Effector memory CD8-positive, alpha-beta T cell (primary cell): ENCODE measurements around the gene ACOT7.

Experiments
- ATAC-seq: fragments of 150-1000 bp; cut with Tn5 transposase; replicated peaks from 2 replicates; pipeline ENCODE4 v1.10.0; 2021; ENCODE audit warnings: mild to moderate bottlenecking, moderate library complexity
- DNase-seq, 3 experiments: peaks; one replicate each; pipeline ENCODE4 v3.0.0; 2021
- H3K27ac Mint-ChIP-seq, 2 donors: one replicate each; pipeline ENCODE4 v1.8.0; 2022; ENCODE audit warnings: mild to moderate bottlenecking in 2 of 2, mixed read lengths in 2 of 2, moderate library complexity in 2 of 2
- H3K27me3 Mint-ChIP-seq, 2 donors: one replicate each; pipeline ENCODE4 v1.8.0; 2022; ENCODE audit warnings: mixed read lengths in 2 of 2
- H3K36me3 Mint-ChIP-seq: one replicate; pipeline ENCODE4 v1.8.0; 2022; ENCODE audit warnings: mild to moderate bottlenecking, moderate library complexity, mixed read lengths; ENCODE audit not compliant: insufficient read depth
- H3K4me1 Mint-ChIP-seq, 2 donors: one replicate each; pipeline ENCODE4 v1.8.0; 2022; ENCODE audit warnings: low read depth in 2 of 2, mixed read lengths in 2 of 2
- H3K4me3 Mint-ChIP-seq, 2 donors: one replicate each; pipeline ENCODE4 v1.8.0; 2022; ENCODE audit warnings: mild to moderate bottlenecking in 2 of 2, mixed read lengths in 2 of 2, moderate library complexity in 2 of 2
- H3K9me3 Mint-ChIP-seq, 2 donors: one replicate each; pipeline ENCODE4 v1.8.0; 2022; ENCODE audit warnings: mixed read lengths in 2 of 2

Gene ACOT7

DNA sequence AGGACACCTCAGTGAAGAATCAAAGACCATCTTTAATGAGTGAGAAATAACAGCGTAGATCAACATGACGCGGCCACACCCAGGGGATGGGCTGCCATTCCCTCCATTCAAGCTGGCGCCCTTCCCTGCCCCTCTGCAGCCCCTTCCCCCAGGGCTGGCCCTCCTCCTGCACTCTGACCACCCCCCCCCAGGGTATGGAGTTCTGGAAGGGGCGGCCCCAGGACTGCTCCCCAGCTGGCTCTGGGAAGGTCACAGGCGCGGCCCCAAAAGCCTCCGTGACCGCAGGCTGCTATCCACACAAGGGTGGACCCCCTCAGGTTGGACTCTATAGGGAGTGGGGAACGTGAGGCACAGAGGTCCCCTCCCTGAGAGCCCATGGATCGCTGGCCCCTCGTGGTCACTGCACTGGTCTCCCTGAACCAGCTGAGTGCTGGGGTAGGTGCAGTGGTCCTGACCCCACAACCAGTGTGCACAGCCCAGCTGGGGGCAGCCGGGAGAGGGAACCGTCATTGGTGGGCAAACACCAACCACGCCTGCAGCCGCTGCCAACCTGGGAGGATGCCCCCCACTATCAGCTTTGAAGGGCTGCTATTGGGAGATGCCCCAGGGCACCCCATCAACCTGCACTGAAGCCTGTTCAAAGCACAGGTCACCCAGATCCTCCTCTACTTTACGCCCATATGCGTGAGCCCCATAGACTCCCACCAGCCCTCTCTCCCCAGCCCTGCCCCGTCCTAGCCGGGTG lies 116.6 kb downstream of the ACOT7 start:
- H3K27ac Mint-ChIP-seq: no peak overlapping the region
- DNase-seq (no peak), ATAC-seq (no peak)
- H3K36me3 Mint-ChIP-seq: no peaks in the 10 kb centered on the region
- H3K4me1 Mint-ChIP-seq: peaks cover 2 to 6% of the 10 kb centered on the region in 2 donors
- no peaks in the 10 kb centered on the region for H3K27me3 Mint-ChIP-seq
- H3K9me3 Mint-ChIP-seq: no peaks in the 10 kb centered on the region
- no peak overlapping the region for H3K4me3 Mint-ChIP-seq

DNA sequence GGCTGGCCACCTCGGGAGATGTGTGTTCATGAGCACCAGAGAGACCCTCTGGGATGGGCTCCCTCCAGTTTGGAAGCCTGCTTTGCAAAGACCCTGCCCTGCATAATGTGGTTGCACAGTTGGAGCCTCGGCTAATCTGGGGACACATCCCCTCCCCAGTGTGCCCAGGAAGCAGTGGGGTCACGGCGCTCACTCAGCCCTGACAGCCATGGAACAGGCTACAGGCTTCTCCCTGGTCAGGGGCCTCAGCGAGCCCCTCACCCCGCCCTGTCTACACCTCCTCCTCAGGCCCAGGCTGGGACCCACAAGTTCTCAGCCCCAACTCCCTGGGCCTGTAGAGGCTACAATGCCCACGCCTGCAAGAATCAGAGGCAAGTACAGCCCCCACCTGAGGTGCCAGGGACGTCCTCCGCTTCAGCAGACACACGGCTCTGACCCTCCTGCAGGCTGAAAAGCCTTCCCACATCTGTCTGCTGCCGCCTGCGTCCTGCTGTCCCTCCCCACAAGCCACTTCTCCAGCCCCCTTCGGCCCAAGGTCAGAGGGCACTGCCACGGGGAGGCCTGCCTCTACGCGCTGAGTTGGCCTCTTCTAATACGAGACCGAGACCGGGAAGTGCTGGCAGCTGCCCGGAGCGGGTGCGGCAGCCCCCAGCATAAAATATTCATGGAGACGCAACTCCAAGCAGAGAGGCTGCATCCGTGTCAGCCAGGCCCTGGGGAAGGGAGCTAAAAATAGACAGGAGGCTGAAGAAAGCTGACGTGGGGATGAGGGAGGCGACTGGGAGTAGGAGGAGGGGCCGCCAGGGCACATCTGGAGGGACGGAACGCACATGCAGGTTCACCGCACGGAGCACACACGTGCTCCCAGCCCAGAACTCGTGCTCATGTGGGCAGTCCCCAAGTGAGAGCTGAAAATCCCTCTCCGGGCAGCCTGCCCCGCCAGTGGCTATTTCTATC lies 117.5 kb downstream of the ACOT7 start:
- no peak overlapping the region for H3K27ac Mint-ChIP-seq
- H3K4me3 Mint-ChIP-seq: no peak overlapping the region
- peaks cover 2 to 6% of the 10 kb centered on the region in 2 donors for H3K4me1 Mint-ChIP-seq
- H3K36me3 Mint-ChIP-seq: no peaks in the 10 kb centered on the region
- no peak for DNase-seq
- no peaks in the 10 kb centered on the region for H3K27me3 Mint-ChIP-seq
- H3K9me3 Mint-ChIP-seq: no peaks in the 10 kb centered on the region
- no peak for ATAC-seq

DNA sequence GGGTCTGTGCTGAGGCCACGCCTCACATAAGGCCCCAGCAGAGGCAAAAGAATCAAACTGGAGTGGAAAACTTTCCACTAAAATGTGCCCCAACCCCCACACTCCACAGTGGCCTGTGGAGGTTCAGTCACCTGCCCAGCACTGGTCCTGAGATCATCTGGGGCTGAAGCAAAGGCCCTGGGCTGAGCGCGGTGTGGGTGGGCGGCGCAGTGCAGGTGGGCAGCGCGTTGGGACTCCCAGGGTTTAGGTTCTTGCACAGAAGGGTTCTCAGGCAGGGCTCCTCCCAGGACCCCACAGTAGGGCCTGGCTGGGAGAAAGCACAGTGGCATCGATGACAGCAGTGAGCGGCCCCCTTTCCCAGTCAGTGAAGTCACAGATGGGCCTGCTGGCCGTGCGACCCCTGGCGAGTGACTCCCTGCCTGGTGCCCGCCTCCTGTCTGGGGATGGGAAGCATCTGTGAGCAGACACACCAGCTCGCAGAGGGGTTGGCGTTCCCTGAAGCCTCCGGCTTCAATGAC lies 118.9 kb downstream of the ACOT7 start:
- no peak for ATAC-seq
- no peak overlapping the region for H3K27ac Mint-ChIP-seq
- no peak overlapping the region for H3K4me3 Mint-ChIP-seq
- DNase-seq: no peak
- H3K4me1 Mint-ChIP-seq: peaks cover 2 to 6% of the 10 kb centered on the region in 2 donors
- no peaks in the 10 kb centered on the region for H3K27me3 Mint-ChIP-seq
- H3K36me3 Mint-ChIP-seq: no peaks in the 10 kb centered on the region
- H3K9me3 Mint-ChIP-seq: no peaks in the 10 kb centered on the region

DNA sequence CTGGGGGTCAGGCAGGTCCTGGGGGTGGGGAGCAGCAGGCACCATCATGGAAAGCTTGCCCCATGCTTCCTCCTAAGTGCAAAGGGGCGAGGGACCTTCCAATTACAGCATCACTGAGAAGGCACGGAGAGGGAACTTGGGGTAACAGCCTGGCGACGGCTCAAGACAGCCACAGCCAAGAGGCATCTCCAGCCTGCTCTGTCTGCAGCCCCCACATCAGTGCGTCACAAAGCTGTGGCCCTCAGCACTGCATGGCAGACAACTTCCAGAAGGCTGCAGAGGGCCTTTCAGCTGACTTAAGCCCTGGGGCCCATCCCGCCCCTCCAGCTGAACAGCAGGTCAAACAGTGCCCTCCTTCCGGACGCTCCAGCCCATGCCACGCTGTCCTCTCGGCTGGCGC lies 119.5 kb downstream of the ACOT7 start:
- no peak for DNase-seq
- no peaks in the 10 kb centered on the region for H3K9me3 Mint-ChIP-seq
- H3K4me1 Mint-ChIP-seq: peaks cover 2 to 6% of the 10 kb centered on the region in 2 donors
- H3K27ac Mint-ChIP-seq: no peak overlapping the region
- no peak overlapping the region for H3K4me3 Mint-ChIP-seq
- no peaks in the 10 kb centered on the region for H3K27me3 Mint-ChIP-seq
- no peaks in the 10 kb centered on the region for H3K36me3 Mint-ChIP-seq
- ATAC-seq: no peak

DNA sequence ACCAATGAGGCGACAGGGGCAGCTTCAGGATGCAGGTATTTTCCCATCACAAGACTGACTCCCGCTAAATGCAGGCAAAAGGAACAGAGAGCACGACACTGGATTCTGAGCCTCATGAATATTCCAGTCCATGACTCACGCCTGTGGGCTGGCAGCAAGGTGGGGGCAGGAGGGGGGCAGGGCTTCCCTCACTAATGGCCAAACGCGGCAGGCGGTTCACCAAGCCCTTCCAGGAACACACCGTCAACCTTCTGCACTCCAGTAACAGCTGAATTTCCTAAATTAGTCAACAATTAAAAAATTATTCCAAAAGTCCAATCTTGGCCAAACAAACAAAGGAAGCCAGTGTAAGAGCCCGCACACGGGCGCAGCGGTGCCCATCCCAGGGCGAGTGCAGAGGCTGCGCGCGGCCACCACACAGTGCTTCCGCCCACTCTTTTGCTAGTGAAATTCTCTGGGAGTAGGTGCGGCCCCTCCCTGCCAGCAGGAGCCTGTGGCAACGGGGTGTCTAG lies 120.1 kb downstream of the ACOT7 start:
- no peak overlapping the region for H3K27ac Mint-ChIP-seq
- DNase-seq (no peak), ATAC-seq (no peak)
- no peaks in the 10 kb centered on the region for H3K27me3 Mint-ChIP-seq
- H3K4me3 Mint-ChIP-seq: no peak overlapping the region
- H3K36me3 Mint-ChIP-seq: no peaks in the 10 kb centered on the region
- H3K4me1 Mint-ChIP-seq: peaks cover 2 to 6% of the 10 kb centered on the region in 2 donors
- H3K9me3 Mint-ChIP-seq: no peaks in the 10 kb centered on the region

DNA sequence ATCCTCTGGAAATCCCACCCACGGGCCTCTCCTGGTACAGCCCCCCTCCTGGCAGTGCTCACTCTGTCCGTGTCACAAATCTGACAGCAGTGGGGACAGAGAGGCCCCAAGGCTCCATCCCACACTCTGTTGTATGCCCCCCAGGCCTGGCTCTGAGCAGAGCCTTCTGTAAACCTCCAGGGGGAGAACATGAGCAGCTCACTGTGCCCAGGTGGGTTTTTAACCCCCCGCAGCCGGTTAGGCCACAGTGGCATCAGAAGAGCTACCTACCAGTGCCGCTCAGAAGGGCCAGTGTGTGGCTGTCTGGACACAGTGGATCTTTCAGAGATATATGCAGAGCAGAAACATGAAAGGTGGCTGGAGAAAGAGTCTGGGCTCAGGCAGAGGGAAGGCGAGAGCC lies 120.7 kb downstream of the ACOT7 start:
- Mint-ChIP-seq H3K9me3 (no peaks in the 10 kb centered on the region), H3K27ac (no peak overlapping the region), H3K27me3 (no peaks in the 10 kb centered on the region), H3K4me3 (no peak overlapping the region), H3K4me1 (peaks cover 2 to 6% of the 10 kb centered on the region in 2 donors), H3K36me3 (no peaks in the 10 kb centered on the region)
- ATAC-seq: no peak
- DNase-seq: no peak

DNA sequence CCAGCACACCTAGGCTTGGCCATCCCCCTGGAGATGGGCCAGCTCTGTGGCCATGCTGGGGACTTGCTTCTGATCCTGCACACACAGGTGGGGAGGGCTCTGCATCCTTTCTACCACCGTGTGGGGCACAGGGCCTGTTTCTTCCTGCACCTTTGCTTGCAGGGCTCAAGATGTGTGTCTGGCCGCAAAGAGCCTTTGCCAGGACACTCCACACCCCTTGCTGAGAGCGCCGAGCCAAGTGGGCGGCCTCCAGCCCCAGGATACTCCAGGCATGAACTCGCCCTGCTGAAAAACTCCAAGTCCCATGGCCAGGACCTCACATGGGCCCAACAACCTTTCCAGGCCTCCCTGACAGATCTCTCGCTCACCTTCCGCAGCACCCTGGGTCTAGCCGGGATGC lies 121.1 kb downstream of the ACOT7 start:
- Mint-ChIP-seq H3K27me3 (no peaks in the 10 kb centered on the region), H3K9me3 (no peaks in the 10 kb centered on the region), H3K4me3 (no peak overlapping the region), H3K27ac (no peak overlapping the region), H3K4me1 (peaks cover under 1 to 2% of the 10 kb centered on the region in 2 donors), H3K36me3 (no peaks in the 10 kb centered on the region)
- ATAC-seq (no peak), DNase-seq (no peak)

DNA sequence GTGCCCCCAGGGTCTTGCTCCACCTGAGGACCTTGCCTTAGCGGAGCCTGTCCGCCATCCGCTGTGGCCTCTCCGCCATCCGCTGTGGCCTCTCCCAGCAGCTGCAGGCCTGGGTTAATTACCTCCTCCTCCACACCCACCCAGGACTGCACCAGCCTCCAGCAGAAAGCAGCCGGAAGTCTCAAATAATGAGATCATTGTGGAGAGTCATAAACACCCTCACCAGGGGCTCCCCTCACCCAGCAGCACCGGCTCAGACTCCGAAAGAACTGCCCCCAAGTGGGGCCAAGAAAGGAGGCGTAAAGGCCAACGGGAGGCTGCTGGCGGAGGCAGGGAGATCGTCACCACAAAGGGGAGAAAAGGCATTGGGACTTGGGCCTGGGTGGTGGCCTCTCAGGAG lies 122.0 kb downstream of the ACOT7 start:
- Mint-ChIP-seq H3K4me1 (no peaks in the 10 kb centered on the region), H3K36me3 (no peaks in the 10 kb centered on the region), H3K27ac (no peak overlapping the region), H3K4me3 (no peak overlapping the region), H3K9me3 (no peaks in the 10 kb centered on the region), H3K27me3 (no peaks in the 10 kb centered on the region)
- DNase-seq (no peak), ATAC-seq (no peak)

DNA sequence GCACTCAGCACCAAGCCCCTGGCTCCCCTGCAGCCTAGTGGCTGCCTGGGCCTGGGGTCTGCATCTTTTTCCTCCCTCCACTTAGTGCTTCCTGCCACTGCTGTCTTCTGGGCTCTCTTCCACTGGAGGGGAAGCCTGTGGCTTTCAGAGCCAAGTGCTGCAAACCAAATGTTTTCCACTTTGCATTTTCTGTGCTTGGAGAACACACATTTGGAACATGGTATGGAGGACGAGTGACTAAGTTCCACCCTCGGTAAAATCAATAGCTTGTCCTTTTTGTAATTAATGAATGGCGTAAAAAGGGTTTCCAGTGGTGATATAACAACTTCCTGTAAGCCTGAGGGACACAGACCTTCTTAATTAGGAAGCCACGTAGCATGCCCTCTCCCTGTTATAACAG lies 122.6 kb downstream of the ACOT7 start:
- Mint-ChIP-seq H3K36me3 (no peaks in the 10 kb centered on the region), H3K4me1 (no peaks in the 10 kb centered on the region), H3K9me3 (no peaks in the 10 kb centered on the region)

DNA sequence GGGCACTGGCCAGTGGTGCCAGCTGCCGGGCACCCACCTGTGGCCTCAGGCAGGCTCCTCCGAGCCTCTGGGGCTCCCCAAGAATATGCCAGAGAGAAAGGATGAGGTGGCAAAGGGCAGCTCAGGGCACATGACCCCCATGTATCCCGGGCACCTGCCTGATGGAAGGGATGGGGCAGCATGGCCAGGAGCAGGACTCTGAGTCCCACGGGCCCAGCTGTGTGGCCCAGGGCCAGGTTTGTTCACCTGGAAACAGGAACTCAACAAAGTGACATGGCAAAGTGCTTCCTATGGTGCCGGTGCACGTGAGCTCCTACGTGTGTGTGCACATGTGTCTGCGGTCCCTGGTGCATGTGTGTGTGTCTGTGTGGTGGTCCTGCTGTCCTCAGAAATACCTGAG lies 123.2 kb downstream of the ACOT7 start:
- no peak for ATAC-seq
- Mint-ChIP-seq H3K9me3 (no peaks in the 10 kb centered on the region), H3K4me1 (no peaks in the 10 kb centered on the region), H3K4me3 (no peak overlapping the region), H3K27ac (no peak overlapping the region), H3K36me3 (no peaks in the 10 kb centered on the region), H3K27me3 (no peaks in the 10 kb centered on the region)
- no peak for DNase-seq

More for the DNA sequence above, 122.6 kb downstream of the ACOT7 start:
- ATAC-seq: no peak
- DNase-seq: no peak
- Mint-ChIP-seq H3K27ac (no peak overlapping the region), H3K27me3 (no peaks in the 10 kb centered on the region), H3K4me3 (no peak overlapping the region)

DNA sequence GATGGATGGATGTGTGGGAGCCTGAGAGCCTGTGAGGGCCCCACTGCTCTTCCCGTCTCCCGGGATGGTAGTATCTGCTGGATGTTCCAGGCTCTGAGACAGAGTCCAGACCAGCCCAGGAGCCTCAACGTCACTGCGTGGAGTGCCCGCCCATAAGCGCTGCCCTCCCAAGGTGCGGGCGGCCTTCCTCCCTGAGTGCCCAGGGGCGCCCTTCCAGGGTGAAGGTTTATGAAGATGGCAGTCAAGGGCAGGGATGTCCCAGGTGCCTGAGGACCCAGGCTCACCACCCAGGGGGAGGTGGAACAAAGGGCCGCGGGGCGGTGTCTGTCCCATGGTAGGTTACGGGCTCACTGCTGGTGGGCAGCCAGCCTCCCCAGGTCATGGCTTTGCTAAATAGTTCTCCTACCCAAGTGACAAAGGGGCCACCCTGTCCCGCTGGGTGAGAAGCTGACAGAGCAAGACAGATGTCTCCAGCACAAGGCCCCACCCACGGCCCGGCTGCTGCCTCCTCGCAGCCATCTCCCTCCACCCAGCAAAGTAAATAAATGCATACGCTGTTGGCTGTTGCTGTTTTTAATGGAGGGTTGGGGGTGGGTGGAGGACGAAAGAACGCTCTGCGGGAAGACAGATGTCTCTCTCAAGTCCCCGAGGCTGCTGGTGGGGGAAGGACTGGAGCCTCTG lies 123.7 kb downstream of the ACOT7 start:
- no peaks in the 10 kb centered on the region for H3K27me3 Mint-ChIP-seq
- no peaks in the 10 kb centered on the region for H3K9me3 Mint-ChIP-seq
- no peak for ATAC-seq
- H3K4me3 Mint-ChIP-seq: no peak overlapping the region
- no peaks in the 10 kb centered on the region for H3K4me1 Mint-ChIP-seq
- H3K36me3 Mint-ChIP-seq: no peaks in the 10 kb centered on the region
- H3K27ac Mint-ChIP-seq: no peak overlapping the region
- DNase-seq: no peak

DNA sequence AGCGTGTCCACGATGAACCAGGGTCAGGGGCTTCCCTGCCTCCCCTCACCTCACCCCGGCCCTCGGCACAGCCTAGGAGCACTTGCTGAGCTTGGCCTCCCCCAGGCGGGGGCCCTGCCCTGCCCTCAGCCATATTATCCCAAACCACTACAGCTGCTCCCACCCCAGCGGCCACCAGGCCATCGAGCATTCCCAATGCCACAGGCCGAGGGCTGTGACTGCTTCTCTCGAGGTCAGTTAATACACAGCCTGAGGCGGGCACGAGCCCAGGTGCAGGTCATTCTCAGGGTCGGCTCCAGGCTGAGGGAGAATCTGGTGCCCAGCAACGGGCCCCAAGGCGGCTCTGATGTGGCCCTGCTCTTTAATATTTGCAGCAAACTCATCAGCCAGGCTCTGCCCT lies 124.3 kb downstream of the ACOT7 start:
- DNase-seq: no peak
- Mint-ChIP-seq H3K36me3 (no peaks in the 10 kb centered on the region), H3K27me3 (no peaks in the 10 kb centered on the region), H3K27ac (no peak overlapping the region), H3K4me1 (no peaks in the 10 kb centered on the region), H3K4me3 (no peak overlapping the region), H3K9me3 (no peaks in the 10 kb centered on the region)
- no peak for ATAC-seq

DNA sequence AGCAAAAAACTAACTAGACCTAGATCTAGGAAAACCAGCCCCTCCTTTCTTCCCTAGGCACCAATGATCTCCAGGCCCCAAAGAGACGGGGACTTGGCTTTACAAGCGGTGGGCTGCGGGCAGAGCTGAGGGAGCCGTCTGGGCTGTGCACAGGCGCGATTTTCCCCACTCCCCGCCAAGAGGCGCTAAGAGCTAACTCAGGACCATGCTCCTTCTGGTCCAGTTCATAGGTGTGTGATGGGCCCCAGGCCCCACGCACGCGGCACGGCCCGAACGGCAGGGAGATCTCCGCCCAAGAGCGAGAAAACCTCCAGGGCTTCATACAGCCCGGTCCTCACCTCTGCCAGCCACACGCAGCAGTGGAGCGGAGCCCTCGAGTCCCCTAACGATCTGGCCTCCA lies 125.2 kb downstream of the ACOT7 start:
- Mint-ChIP-seq H3K4me1 (peaks cover 0 to 2% of the 10 kb centered on the region in 2 donors), H3K36me3 (no peaks in the 10 kb centered on the region), H3K27ac (no peak overlapping the region), H3K27me3 (no peaks in the 10 kb centered on the region), H3K4me3 (no peak overlapping the region), H3K9me3 (no peaks in the 10 kb centered on the region)
- DNase-seq: no peak
- ATAC-seq: no peak
